GM23338 (cell line): ENCODE measurements around the gene SDHA. TPM values are rescaled to one million over a fixed set of nuclear protein-coding genes. Genes with fewer than 3 reads are reported as not detected.

Experiments
- ATAC-seq: fragments of 200-7000 bp; cut with Tn5 transposase; 3 replicates; pipeline ENCODE4 v1.9.1; 2020
- DNase-seq: peaks from one replicate; pipeline ENCODE4 v3.0.0-alpha.2; 2015; ENCODE audit warnings: low spot score
- H2AFZ ChIP-seq: fragments of 200-600 bp; sonication (generic); 2 replicates; pipeline ENCODE4 v1.8.0; 2016; ENCODE audit warnings: antibody characterized with exemption, mild to moderate bottlenecking, moderate library complexity
- H3F3A ChIP-seq: fragments of 200-600 bp; sonication (generic); replicated peaks from 2 replicates; pipeline ENCODE4 v1.8.0; 2017; ENCODE audit warnings: antibody characterized with exemption, mixed run types, low read depth
- H3K27ac ChIP-seq: fragments of 200-600 bp; sonication (generic); 2 replicates; pipeline ENCODE4 v1.6.1; 2016; ENCODE audit warnings: low read depth
- H3K27me3 ChIP-seq: fragments of 200-600 bp; sonication (generic); 2 replicates; pipeline ENCODE4 v1.8.0; 2016; ENCODE audit warnings: mild to moderate bottlenecking, mixed run types, moderate library complexity; ENCODE audit not compliant: insufficient read depth
- H3K36me3 ChIP-seq: fragments of 200-600 bp; sonication (generic); 2 replicates; pipeline ENCODE4 v1.8.0; 2016; ENCODE audit warnings: mild to moderate bottlenecking; ENCODE audit not compliant: insufficient read depth
- H3K4me1 ChIP-seq: fragments of 200-600 bp; sonication (generic); 2 replicates; pipeline ENCODE4 v1.8.0; 2016; ENCODE audit warnings: mild to moderate bottlenecking, moderate library complexity; ENCODE audit not compliant: insufficient read depth
- H3K4me2 ChIP-seq: fragments of 200-600 bp; sonication (generic); 2 replicates; pipeline ENCODE4 v1.7.1; 2017; ENCODE audit warnings: mixed run types
- H3K4me3 ChIP-seq: fragments of 200-600 bp; sonication (generic); 2 replicates; pipeline ENCODE4 v1.6.1; 2016; ENCODE audit warnings: mixed run types
- H3K79me2 ChIP-seq: fragments of 200-600 bp; sonication (generic); replicated peaks from 2 replicates; pipeline ENCODE4 v1.8.0; 2017; ENCODE audit warnings: mild to moderate bottlenecking; ENCODE audit not compliant: insufficient read depth
- H3K9me2 ChIP-seq: fragments of 200-600 bp; sonication (generic); 2 replicates; pipeline ENCODE4 v1.8.0; 2017; ENCODE audit not compliant: insufficient read depth
- H4K20me1 ChIP-seq: fragments of 200-600 bp; sonication (generic); replicated peaks from 2 replicates; pipeline ENCODE4 v1.8.0; 2017; ENCODE audit warnings: mild to moderate bottlenecking; ENCODE audit not compliant: insufficient read depth
- H3K27ac Mint-ChIP-seq: 2 replicates; pipeline ENCODE4 v1.8.0; 2020; ENCODE audit warnings: inconsistent platforms, mild to moderate bottlenecking, moderate library complexity, mixed read lengths
- H3K27me3 Mint-ChIP-seq: 3 replicates; pipeline ENCODE4 v1.8.0; 2022; ENCODE audit warnings: low read depth, mild to moderate bottlenecking, moderate library complexity, mixed read lengths, inconsistent platforms; ENCODE audit not compliant: insufficient read depth, poor library complexity
- H3K36me3 Mint-ChIP-seq: 3 replicates; pipeline ENCODE4 v1.8.0; 2021; ENCODE audit warnings: low read depth, mild to moderate bottlenecking, inconsistent platforms, moderate library complexity, mixed read lengths
- H3K4me1 Mint-ChIP-seq: 3 replicates; pipeline ENCODE4 v1.8.0; 2020; ENCODE audit warnings: mild to moderate bottlenecking, inconsistent platforms, mixed read lengths
- H3K4me3 Mint-ChIP-seq: 3 replicates; pipeline ENCODE4 v1.8.0; 2021; ENCODE audit warnings: moderate library complexity, mild to moderate bottlenecking, inconsistent platforms, mixed read lengths
- H3K9me3 Mint-ChIP-seq: 3 replicates; pipeline ENCODE4 v1.8.0; 2020; ENCODE audit warnings: moderate library complexity, mild to moderate bottlenecking, inconsistent platforms, mixed read lengths
- EZH2phosphoT487 ChIP-seq: fragments of 200-600 bp; sonication (generic); IDR thresholded peaks from one replicate; pipeline ENCODE4 v1.8.1; 2018; ENCODE audit warnings: antibody characterized with exemption; ENCODE audit not compliant: unreplicated experiment
- JUNB ChIP-seq: IDR thresholded peaks from one replicate; pipeline ENCODE4 v1.6.1; 2016; ENCODE audit warnings: antibody characterized with exemption; ENCODE audit not compliant: unreplicated experiment
- NANOG ChIP-seq: IDR thresholded peaks from 2 replicates; pipeline ENCODE4 v1.6.1; 2016; ENCODE audit warnings: antibody characterized with exemption, borderline replicate concordance
- POLR2AphosphoS5 ChIP-seq: IDR thresholded peaks from 2 replicates; pipeline ENCODE4 v1.6.1; 2016; ENCODE audit warnings: antibody characterized with exemption, low read depth
- STAT1 ChIP-seq: IDR thresholded peaks from one replicate; pipeline ENCODE4 v1.6.1; 2016; ENCODE audit warnings: antibody characterized with exemption; ENCODE audit not compliant: unreplicated experiment
- ZNF114 ChIP-seq: fragments of 250-450 bp; sonication (Bioruptor Pico); IDR thresholded peaks from 2 replicates; pipeline ENCODE4 v1.5.0; 2020; ENCODE audit warnings: mild to moderate bottlenecking, moderate library complexity
- ZNF331 ChIP-seq: fragments of 250-450 bp; sonication (Bioruptor Pico); IDR thresholded peaks from 2 replicates; pipeline ENCODE4 v1.5.0; 2020; ENCODE audit warnings: low read depth, mild to moderate bottlenecking, moderate library complexity
- polyA plus RNA-seq: library from polyadenylated mRNA; unstranded; fragments of >200 nt; fragmentation: Nextera tagmentation; extraction: Ambion mirVana; gene quantifications from 2 replicates; pipeline ENCODE4 v1.2.1, GENCODE V29; 2016
- total RNA-seq: library from RNA; depleted of rRNA; stranded (reverse); fragments of >200 nt; shearing (Covaris generic); gene quantifications from 2 replicates; pipeline ENCODE4 v1.2.3, GENCODE V29; 2014
- TF ChIP-seq, protein P1 (sequence below): IDR thresholded peaks from one replicate; pipeline ENCODE4 v1.6.1; 2018; ENCODE audit warnings: antibody characterized with exemption; ENCODE audit not compliant: unreplicated experiment
- TF ChIP-seq, protein P2 (sequence below): IDR thresholded peaks from 2 replicates; pipeline ENCODE4 v1.6.1; 2016; ENCODE audit warnings: antibody characterized with exemption
- TF ChIP-seq, protein P3 (sequence below): fragments of 250-450 bp; sonication (Bioruptor Pico); IDR thresholded peaks from 2 replicates; pipeline ENCODE4 v1.5.0; 2020; ENCODE audit warnings: mild to moderate bottlenecking, moderate library complexity
- TF ChIP-seq, protein P4 (sequence below), 2 experiments: fragments of 200-600 bp in 1 of 2; sonication (generic) in 1 of 2; conservative IDR thresholded peaks; 2 replicates each; pipeline versions ENCODE4 v1.5.1 to v1.6.1; 2016 to 2017; ENCODE audit warnings: antibody characterized with exemption in 2 of 2, low read depth in 2 of 2, mild to moderate bottlenecking in 2 of 2, moderate library complexity in 1 of 2

The SDHA gene
- total and polyA plus RNA-seq, 2 experiments from 2014 or later = 62.2 to 70.6 TPM

DNA sequence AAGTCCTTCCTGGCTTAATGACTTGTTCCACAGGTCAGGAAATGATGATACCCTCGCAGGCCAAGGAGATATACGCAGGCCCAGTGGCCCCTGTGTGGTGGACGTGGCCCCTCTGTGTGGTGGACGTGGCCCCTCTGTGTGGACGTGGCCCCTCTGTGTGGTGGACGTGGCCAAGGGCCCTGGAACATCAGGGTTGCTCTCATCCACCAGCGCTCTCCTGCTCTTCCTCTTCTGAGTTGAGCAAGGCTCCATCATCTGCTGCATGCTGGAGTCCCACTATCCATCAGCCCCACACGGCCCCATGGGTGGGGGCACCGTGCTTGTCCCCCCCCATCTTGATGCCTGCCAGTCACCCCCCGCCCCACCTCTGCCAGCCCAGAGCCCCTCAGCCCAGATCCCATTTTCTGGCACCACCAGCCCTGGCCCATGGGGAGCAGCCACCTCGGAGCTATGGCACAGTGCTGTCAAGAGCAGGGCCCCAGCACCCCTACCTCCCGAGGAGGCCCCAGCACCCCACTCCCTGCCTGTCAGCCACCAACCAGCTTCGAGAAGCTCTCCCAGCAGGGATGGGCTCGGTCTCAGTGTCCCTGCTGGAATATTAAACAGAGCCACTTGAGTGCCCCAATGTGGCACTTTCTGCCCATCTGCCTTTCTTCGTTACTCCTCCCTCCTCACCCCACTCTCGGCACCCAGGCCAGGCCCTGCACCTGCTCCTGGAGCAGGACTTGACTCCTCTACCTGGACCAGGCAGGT is 18.7 kb upstream of the SDHA start:
- no peak overlapping the region for H3K4me3 ChIP-seq
- ATAC-seq (no peak), DNase-seq (no peak)
- Mint-ChIP-seq H3K27ac (no peak overlapping the region), H3K4me1 (peaks cover 19% of the 10 kb centered on the region), H3K27me3 (peaks cover 13% of the 10 kb centered on the region), H3K36me3 (peaks cover 15% of the 10 kb centered on the region), H3K4me3 (no peak overlapping the region), H3K9me3 (no peaks in the 10 kb centered on the region)
- H4K20me1 ChIP-seq = peaks cover 2% of the 10 kb centered on the region; the same call in 1 of the 2 replicates
- H3K27ac ChIP-seq = no peak overlapping the region
- TF ChIP-seq, protein P1, sequence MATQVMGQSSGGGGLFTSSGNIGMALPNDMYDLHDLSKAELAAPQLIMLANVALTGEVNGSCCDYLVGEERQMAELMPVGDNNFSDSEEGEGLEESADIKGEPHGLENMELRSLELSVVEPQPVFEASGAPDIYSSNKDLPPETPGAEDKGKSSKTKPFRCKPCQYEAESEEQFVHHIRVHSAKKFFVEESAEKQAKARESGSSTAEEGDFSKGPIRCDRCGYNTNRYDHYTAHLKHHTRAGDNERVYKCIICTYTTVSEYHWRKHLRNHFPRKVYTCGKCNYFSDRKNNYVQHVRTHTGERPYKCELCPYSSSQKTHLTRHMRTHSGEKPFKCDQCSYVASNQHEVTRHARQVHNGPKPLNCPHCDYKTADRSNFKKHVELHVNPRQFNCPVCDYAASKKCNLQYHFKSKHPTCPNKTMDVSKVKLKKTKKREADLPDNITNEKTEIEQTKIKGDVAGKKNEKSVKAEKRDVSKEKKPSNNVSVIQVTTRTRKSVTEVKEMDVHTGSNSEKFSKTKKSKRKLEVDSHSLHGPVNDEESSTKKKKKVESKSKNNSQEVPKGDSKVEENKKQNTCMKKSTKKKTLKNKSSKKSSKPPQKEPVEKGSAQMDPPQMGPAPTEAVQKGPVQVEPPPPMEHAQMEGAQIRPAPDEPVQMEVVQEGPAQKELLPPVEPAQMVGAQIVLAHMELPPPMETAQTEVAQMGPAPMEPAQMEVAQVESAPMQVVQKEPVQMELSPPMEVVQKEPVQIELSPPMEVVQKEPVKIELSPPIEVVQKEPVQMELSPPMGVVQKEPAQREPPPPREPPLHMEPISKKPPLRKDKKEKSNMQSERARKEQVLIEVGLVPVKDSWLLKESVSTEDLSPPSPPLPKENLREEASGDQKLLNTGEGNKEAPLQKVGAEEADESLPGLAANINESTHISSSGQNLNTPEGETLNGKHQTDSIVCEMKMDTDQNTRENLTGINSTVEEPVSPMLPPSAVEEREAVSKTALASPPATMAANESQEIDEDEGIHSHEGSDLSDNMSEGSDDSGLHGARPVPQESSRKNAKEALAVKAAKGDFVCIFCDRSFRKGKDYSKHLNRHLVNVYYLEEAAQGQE = no peak
- no peak for TF ChIP-seq STAT1
- TF ChIP-seq, protein P2, sequence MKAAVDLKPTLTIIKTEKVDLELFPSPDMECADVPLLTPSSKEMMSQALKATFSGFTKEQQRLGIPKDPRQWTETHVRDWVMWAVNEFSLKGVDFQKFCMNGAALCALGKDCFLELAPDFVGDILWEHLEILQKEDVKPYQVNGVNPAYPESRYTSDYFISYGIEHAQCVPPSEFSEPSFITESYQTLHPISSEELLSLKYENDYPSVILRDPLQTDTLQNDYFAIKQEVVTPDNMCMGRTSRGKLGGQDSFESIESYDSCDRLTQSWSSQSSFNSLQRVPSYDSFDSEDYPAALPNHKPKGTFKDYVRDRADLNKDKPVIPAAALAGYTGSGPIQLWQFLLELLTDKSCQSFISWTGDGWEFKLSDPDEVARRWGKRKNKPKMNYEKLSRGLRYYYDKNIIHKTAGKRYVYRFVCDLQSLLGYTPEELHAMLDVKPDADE = no peak
- no peak for TF ChIP-seq ZNF114 (CRISPR knock-in tag)
- no peak for TF ChIP-seq ZNF331
- TF ChIP-seq NANOG = no peak
- TF ChIP-seq, protein P3, sequence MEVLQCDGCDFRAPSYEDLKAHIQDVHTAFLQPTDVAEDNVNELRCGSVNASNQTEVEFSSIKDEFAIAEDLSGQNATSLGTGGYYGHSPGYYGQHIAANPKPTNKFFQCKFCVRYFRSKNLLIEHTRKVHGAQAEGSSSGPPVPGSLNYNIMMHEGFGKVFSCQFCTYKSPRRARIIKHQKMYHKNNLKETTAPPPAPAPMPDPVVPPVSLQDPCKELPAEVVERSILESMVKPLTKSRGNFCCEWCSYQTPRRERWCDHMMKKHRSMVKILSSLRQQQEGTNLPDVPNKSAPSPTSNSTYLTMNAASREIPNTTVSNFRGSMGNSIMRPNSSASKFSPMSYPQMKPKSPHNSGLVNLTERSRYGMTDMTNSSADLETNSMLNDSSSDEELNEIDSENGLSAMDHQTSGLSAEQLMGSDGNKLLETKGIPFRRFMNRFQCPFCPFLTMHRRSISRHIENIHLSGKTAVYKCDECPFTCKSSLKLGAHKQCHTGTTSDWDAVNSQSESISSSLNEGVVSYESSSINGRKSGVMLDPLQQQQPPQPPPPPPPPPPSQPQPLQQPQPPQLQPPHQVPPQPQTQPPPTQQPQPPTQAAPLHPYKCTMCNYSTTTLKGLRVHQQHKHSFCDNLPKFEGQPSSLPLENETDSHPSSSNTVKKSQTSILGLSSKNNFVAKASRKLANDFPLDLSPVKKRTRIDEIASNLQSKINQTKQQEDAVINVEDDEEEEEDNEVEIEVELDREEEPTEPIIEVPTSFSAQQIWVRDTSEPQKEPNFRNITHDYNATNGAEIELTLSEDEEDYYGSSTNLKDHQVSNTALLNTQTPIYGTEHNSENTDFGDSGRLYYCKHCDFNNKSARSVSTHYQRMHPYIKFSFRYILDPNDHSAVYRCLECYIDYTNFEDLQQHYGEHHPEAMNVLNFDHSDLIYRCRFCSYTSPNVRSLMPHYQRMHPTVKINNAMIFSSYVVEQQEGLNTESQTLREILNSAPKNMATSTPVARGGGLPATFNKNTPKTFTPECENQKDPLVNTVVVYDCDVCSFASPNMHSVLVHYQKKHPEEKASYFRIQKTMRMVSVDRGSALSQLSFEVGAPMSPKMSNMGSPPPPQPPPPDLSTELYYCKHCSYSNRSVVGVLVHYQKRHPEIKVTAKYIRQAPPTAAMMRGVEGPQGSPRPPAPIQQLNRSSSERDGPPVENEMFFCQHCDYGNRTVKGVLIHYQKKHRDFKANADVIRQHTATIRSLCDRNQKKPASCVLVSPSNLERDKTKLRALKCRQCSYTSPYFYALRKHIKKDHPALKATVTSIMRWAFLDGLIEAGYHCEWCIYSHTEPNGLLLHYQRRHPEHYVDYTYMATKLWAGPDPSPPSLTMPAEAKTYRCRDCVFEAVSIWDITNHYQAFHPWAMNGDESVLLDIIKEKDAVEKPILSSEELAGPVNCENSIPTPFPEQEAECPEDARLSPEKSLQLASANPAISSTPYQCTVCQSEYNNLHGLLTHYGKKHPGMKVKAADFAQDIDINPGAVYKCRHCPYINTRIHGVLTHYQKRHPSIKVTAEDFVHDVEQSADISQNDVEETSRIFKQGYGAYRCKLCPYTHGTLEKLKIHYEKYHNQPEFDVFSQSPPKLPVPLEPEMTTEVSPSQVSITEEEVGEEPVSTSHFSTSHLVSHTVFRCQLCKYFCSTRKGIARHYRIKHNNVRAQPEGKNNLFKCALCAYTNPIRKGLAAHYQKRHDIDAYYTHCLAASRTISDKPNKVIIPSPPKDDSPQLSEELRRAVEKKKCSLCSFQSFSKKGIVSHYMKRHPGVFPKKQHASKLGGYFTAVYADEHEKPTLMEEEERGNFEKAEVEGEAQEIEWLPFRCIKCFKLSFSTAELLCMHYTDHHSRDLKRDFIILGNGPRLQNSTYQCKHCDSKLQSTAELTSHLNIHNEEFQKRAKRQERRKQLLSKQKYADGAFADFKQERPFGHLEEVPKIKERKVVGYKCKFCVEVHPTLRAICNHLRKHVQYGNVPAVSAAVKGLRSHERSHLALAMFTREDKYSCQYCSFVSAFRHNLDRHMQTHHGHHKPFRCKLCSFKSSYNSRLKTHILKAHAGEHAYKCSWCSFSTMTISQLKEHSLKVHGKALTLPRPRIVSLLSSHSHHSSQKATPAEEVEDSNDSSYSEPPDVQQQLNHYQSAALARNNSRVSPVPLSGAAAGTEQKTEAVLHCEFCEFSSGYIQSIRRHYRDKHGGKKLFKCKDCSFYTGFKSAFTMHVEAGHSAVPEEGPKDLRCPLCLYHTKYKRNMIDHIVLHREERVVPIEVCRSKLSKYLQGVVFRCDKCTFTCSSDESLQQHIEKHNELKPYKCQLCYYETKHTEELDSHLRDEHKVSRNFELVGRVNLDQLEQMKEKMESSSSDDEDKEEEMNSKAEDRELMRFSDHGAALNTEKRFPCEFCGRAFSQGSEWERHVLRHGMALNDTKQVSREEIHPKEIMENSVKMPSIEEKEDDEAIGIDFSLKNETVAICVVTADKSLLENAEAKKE = no peak
- TF ChIP-seq EZH2phosphoT487 = no peak
- TF ChIP-seq JUNB = no peak
- TF ChIP-seq, protein P4, sequence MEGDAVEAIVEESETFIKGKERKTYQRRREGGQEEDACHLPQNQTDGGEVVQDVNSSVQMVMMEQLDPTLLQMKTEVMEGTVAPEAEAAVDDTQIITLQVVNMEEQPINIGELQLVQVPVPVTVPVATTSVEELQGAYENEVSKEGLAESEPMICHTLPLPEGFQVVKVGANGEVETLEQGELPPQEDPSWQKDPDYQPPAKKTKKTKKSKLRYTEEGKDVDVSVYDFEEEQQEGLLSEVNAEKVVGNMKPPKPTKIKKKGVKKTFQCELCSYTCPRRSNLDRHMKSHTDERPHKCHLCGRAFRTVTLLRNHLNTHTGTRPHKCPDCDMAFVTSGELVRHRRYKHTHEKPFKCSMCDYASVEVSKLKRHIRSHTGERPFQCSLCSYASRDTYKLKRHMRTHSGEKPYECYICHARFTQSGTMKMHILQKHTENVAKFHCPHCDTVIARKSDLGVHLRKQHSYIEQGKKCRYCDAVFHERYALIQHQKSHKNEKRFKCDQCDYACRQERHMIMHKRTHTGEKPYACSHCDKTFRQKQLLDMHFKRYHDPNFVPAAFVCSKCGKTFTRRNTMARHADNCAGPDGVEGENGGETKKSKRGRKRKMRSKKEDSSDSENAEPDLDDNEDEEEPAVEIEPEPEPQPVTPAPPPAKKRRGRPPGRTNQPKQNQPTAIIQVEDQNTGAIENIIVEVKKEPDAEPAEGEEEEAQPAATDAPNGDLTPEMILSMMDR (conservative IDR thresholded peaks at IDR 0.05; ENCODE audit: low read depth in 2 of 2) = no peak
- no peak for TF ChIP-seq POLR2AphosphoS5
- H3K4me1 ChIP-seq = no peaks in the 10 kb centered on the region; the same call in 1 of the 2 replicates
- no peak overlapping the region for H3K4me2 ChIP-seq
- no peak overlapping the region for H2AFZ ChIP-seq
- H3K36me3 ChIP-seq = no peaks in the 10 kb centered on the region
- no peaks in the 10 kb centered on the region for H3K27me3 ChIP-seq
- H3F3A ChIP-seq = peaks cover 3% of the 10 kb centered on the region; the same call in 1 of the 2 replicates
- H3K9me2 ChIP-seq = no peaks in the 10 kb centered on the region
- H3K79me2 ChIP-seq = no peaks in the 10 kb centered on the region; the same call in 1 of the 2 replicates
